Measurements from ENCODE around the gene OR13C5. TPM values are rescaled to one million over a fixed set of nuclear protein-coding genes. Genes with fewer than 3 reads are reported as not detected.

Gene OR13C5
- total RNA-seq, 1 experiment from 2014 or later, result not detected

Other genes with a start within 250 kb of the OR13C5 start
- gene OR13F1, start 95.2 kb downstream of the OR13C5 start, total RNA-seq (2021; ENCODE audit: unreplicated experiment), result not detected
- gene OR13C4, start 72.2 kb downstream of the OR13C5 start, total RNA-seq (2021; ENCODE audit: unreplicated experiment), result not detected
- not detected for gene OR13C3, start 62.6 kb downstream of the OR13C5 start, total RNA-seq (2021; ENCODE audit: unreplicated experiment)
- not detected for gene OR13C8, start 30.2 kb downstream of the OR13C5 start, total RNA-seq (2021; ENCODE audit: unreplicated experiment)
- not detected for gene OR13C2, start 6.2 kb upstream of the OR13C5 start, total RNA-seq (2021; ENCODE audit: unreplicated experiment)
- gene OR13C9, start 18.8 kb upstream of the OR13C5 start, total RNA-seq (2021; ENCODE audit: unreplicated experiment), result not detected
- gene OR13D1, start 95.1 kb upstream of the OR13C5 start, total RNA-seq (2021; ENCODE audit: unreplicated experiment), result not detected
- 6.9 TPM for gene NIPSNAP3A, start 148.3 kb upstream of the OR13C5 start, total RNA-seq (2021; ENCODE audit: unreplicated experiment)
- not detected for gene NIPSNAP3B, start 164.7 kb upstream of the OR13C5 start, total RNA-seq (2021; ENCODE audit: unreplicated experiment)